Kidney (tissue), 14 donors: ENCODE data around the gene ST3GAL6. TPM values are rescaled to one million over a fixed set of nuclear protein-coding genes. Genes with fewer than 3 reads are reported as not detected.
A peak's percentile ranks its signal among the peaks of the same experiment; 100 is the strongest.

Experiments used
- DNase-seq, 5 donors: peaks; one replicate each; pipeline ENCODE4 v3.0.0-alpha.2; 2013 to 2020
- FAIRE-seq: peaks from 2 replicates; lab custom pipeline; 2012; peaks lifted over from hg19 to GRCh38; lab: Jason Lieb, UNC
- H3K27ac ChIP-seq, 2 donors: one replicate each; pipeline ENCODE4 v1.7.0; 2013; ENCODE audit warnings: low read depth in 2 of 2, low read length in 2 of 2, inconsistent platforms in 1 of 2
- H3K27me3 ChIP-seq: one replicate; pipeline ENCODE4 v1.7.1; 2013; ENCODE audit warnings: low read length, inconsistent platforms; ENCODE audit not compliant: control insufficient read depth, insufficient read depth
- H3K36me3 ChIP-seq, 3 donors: one replicate each; pipeline versions ENCODE4 v1.7.0 to v1.7.1; 2013; ENCODE audit warnings: low read length in 3 of 3, control low read depth in 1 of 3, inconsistent platforms in 1 of 3; ENCODE audit not compliant: insufficient read depth in 3 of 3, control insufficient read depth in 2 of 3
- H3K4me1 ChIP-seq, 3 donors: one replicate each; pipeline versions ENCODE4 v1.7.0 to v1.7.1; 2013; ENCODE audit warnings: low read length in 3 of 3, inconsistent platforms in 1 of 3, low read depth in 1 of 3; ENCODE audit not compliant: control insufficient read depth in 2 of 3, insufficient read depth in 2 of 3
- H3K4me3 ChIP-seq, 3 donors: one replicate each; pipeline versions ENCODE4 v1.7.0 to v1.8.1; 2013; ENCODE audit warnings: low read length in 3 of 3, control low read depth in 1 of 3, inconsistent platforms in 1 of 3
- H3K9ac ChIP-seq, 3 donors: one replicate each; pipeline versions ENCODE4 v1.7.0 to v1.7.1; 2013; ENCODE audit warnings: low read length in 3 of 3, control low read depth in 1 of 3, inconsistent platforms in 1 of 3
- H3K9me3 ChIP-seq, 3 donors: one replicate each; pipeline versions ENCODE4 v1.7.0 to v1.7.1; 2013; ENCODE audit warnings: low read length in 3 of 3, control low read depth in 1 of 3, inconsistent platforms in 1 of 3; ENCODE audit not compliant: control insufficient read depth in 2 of 3, insufficient read depth in 1 of 3
- CTCF ChIP-seq: IDR thresholded peaks from 3 replicates; pipeline ENCODE4 v1.5.1; 2012; ENCODE audit warnings: mild to moderate bottlenecking, moderate library complexity, borderline replicate concordance; ENCODE audit not compliant: insufficient read depth; ENCODE audit errors: extremely low read depth
- intact Hi-C: fragments of 100-400 bp; cut with DNase I; formaldehyde crosslinking; loops from one replicate; pipeline ENCODE4 v1.11.1; 2022
- polyA plus RNA-seq: library from polyadenylated mRNA; stranded (reverse); fragments of 350-450 nt; fragmentation: Illumina TruSeq; extraction: RNeasy Lipid Tissue Mini Kit (QIAGEN cat#74804); gene quantifications from one replicate; pipeline ENCODE4 v1.2.3, GENCODE V29; 2014; ENCODE audit warnings: low read depth, low replicate concordance; ENCODE audit not compliant: insufficient read depth
- total RNA-seq: library from RNA; stranded (reverse); fragmentation: NEBNext Ultra II Directional; extraction: Animal tissue kit (Norgen Biotek cat#: 25700); gene quantifications from one replicate; pipeline ENCODE4 v1.2.1, GENCODE V29; 2021
- donor health status: control.
- donor health status: control.
- donor health status: control.
- donor health status: control.
- donor health status: control.
- donor health status: DM: yes; HTN: yes; CAD: no.
- donor health status: Normal renal cell carcinoma (clear cell type).

Gene ST3GAL6
- total and polyA plus RNA-seq, 2 donors from 2014 or later = 10.7 to 20.8 TPM

GRCh38 chr3:98799479-98799878 is 36.3 kb downstream of the ST3GAL6 start:
- TF ChIP-seq CTCF = no peak
- intact Hi-C loops = no loop called here
- DNase-seq (no peak), FAIRE-seq (no peak)
- no peak overlapping the region for H3K4me3 ChIP-seq
- no peak overlapping the region for H3K27ac ChIP-seq
- no peaks in the 10 kb centered on the region for H3K9me3 ChIP-seq
- no peak overlapping the region for H3K9ac ChIP-seq
- no peaks in the 10 kb centered on the region for H3K27me3 ChIP-seq
- H3K4me1 ChIP-seq = peaks cover 0 to 10% (median 0%) of the 10 kb centered on the region in 3 donors
- peaks cover 0 to 4% (median 3%) of the 10 kb centered on the region in 3 donors for H3K36me3 ChIP-seq

- H3K9ac ChIP-seq = no peak overlapping the region
- H3K27ac ChIP-seq = no peak overlapping the region
- DNase-seq (peak in 4 of 5 donors; percentile 53 to 88 (median 74)), FAIRE-seq (peak; percentile 38)
- peaks cover 0 to 4% (median 3%) of the 10 kb centered on the region in 3 donors for H3K36me3 ChIP-seq
- intact Hi-C loops = no loop called here
- H3K27me3 ChIP-seq = no peaks in the 10 kb centered on the region
- TF ChIP-seq CTCF = no peak
- peaks cover 0 to 10% (median 0%) of the 10 kb centered on the region in 3 donors for H3K4me1 ChIP-seq
- H3K9me3 ChIP-seq = no peaks in the 10 kb centered on the region
- no peak overlapping the region for H3K4me3 ChIP-seq
These were observed 37.3 kb downstream of the ST3GAL6 start for GRCh38 chr3:98800401-98800800.

GRCh38 chr3:98801043-98801747 is 38.1 kb downstream of the ST3GAL6 start:
- FAIRE-seq = no peak
- H3K9ac ChIP-seq = no peak overlapping the region
- no peaks in the 10 kb centered on the region for H3K27me3 ChIP-seq
- intact Hi-C loops = no loop called here
- no peak for DNase-seq
- TF ChIP-seq CTCF = no peak
- H3K36me3 ChIP-seq = peaks cover 0 to 4% (median 3%) of the 10 kb centered on the region in 3 donors
- no peak overlapping the region for H3K27ac ChIP-seq
- no peaks in the 10 kb centered on the region for H3K9me3 ChIP-seq
- no peak overlapping the region for H3K4me3 ChIP-seq
- H3K4me1 ChIP-seq = peaks cover 0 to 10% (median 0%) of the 10 kb centered on the region in 3 donors
